K562 (cell line): ENCODE results near the gene SMURF1. TPM values are rescaled to one million over a fixed set of nuclear protein-coding genes. Genes with fewer than 3 reads are reported as not detected.

Experiments used
- ATAC-seq: fragments of 200-7000 bp; cut with Tn5 transposase; 3 replicates; pipeline ENCODE4 v1.9.1; 2020; ENCODE audit warnings: moderate library complexity
- BruUV-seq: library from RNA; stranded (reverse); fragments of 400-500 nt; replicated peaks from 2 replicates; lab custom pipeline; 2021; lab: Mats Ljungman, UMichigan
- CTCF ChIA-PET: fragments of 300-600 bp; formaldehyde crosslinking; extraction: SDS; loops from one replicate; lab custom pipeline; 2021; ENCODE audit warnings: low intra/inter-chr PET ratio; lab: Yijun Ruan, JAX
- POLR2A ChIA-PET: fragments of 300-600, 350-650 bp; sonication (Branson Sonifier 250); formaldehyde crosslinking; extraction: SDS; loops from one replicate; lab custom pipeline; 2021; ENCODE audit warnings: antibody characterized with exemption, inconsistent platforms; lab: Yijun Ruan, JAX
- DNase-seq, 4 experiments: peaks; one replicate each; pipeline versions ENCODE4 v3.0.0 to v3.0.0-alpha.2; 2011 to 2018; ENCODE audit warnings: low spot score in 3 of 4, mixed read lengths in 3 of 4; ENCODE audit errors: extremely low read depth in 1 of 4
- FAIRE-seq: peaks from 2 replicates; lab custom pipeline; 2011; peaks lifted over from hg19 to GRCh38; lab: Jason Lieb, UNC
- H2AFZ ChIP-seq: 2 replicates; pipeline ENCODE4 v1.6.0; 2011; ENCODE audit warnings: low read depth, low read length, control low read depth, inconsistent platforms
- H3K27ac ChIP-seq: fragments of 200-600 bp; 3 replicates; pipeline ENCODE4 v1.8.0; 2011; ENCODE audit warnings: low read depth, mild to moderate bottlenecking, control low read depth, inconsistent platforms, low read length, moderate library complexity, mixed read lengths; ENCODE audit errors: extremely low read depth
- H3K27me3 ChIP-seq, 2 experiments: fragments of 300-600 bp in 1 of 2; 2 replicates in 1 of 2; 3 replicates in 1 of 2; pipeline versions ENCODE4 v1.6.0 to v1.8.0; 2011; ENCODE audit warnings: inconsistent platforms in 2 of 2, low read length in 2 of 2, mild to moderate bottlenecking in 1 of 2, mixed read lengths in 1 of 2, moderate library complexity in 1 of 2; ENCODE audit not compliant: control insufficient read depth in 2 of 2, insufficient read depth in 2 of 2
- H3K36me3 ChIP-seq: fragments of 300-600 bp; 3 replicates; pipeline ENCODE4 v1.8.0; 2011; ENCODE audit warnings: mild to moderate bottlenecking, low read length, inconsistent platforms; ENCODE audit not compliant: control insufficient read depth, insufficient read depth
- H3K4me1 ChIP-seq, 2 experiments: fragments of 200-600 bp in 1 of 2; replicated peaks in 1 of 2; 2 replicates in 1 of 2; 3 replicates in 1 of 2; pipeline versions ENCODE4 v1.5.1 to v1.8.0; 2011; ENCODE audit warnings: inconsistent platforms in 2 of 2, low read length in 2 of 2, mild to moderate bottlenecking in 1 of 2, mixed read lengths in 1 of 2, moderate library complexity in 1 of 2; ENCODE audit not compliant: control insufficient read depth in 2 of 2, insufficient read depth in 2 of 2
- H3K4me2 ChIP-seq: 2 replicates; pipeline ENCODE4 v1.6.1; 2011; ENCODE audit warnings: low read length, control low read depth, inconsistent platforms, mixed read lengths; ENCODE audit not compliant: insufficient read depth
- H3K4me3 ChIP-seq: fragments of 200-600 bp; sonication (generic), shearing (Covaris generic); 2 replicates; pipeline ENCODE4 v1.5.1; 2016; ENCODE audit warnings: control low read depth, inconsistent platforms
- H3K79me2 ChIP-seq: fragments of 200-600 bp; 3 replicates; pipeline ENCODE4 v1.8.0; 2011; ENCODE audit warnings: low read length, inconsistent platforms; ENCODE audit not compliant: control insufficient read depth, insufficient read depth
- H3K9ac ChIP-seq, 2 experiments: 2 replicates each; pipeline versions ENCODE4 v1.6.0 to v1.6.1; 2011; ENCODE audit warnings: low read depth in 2 of 2, low read length in 2 of 2, control low read depth in 1 of 2, inconsistent platforms in 1 of 2, mild to moderate bottlenecking in 1 of 2, mixed read lengths in 1 of 2; ENCODE audit not compliant: insufficient read depth in 1 of 2
- H3K9me1 ChIP-seq: one replicate; pipeline ENCODE4 v1.6.0; 2011; ENCODE audit warnings: inconsistent platforms, mild to moderate bottlenecking, low read length, moderate library complexity; ENCODE audit not compliant: control insufficient read depth, insufficient read depth
- H3K9me3 ChIP-seq: replicated peaks from 2 replicates; pipeline ENCODE4 v1.5.1; 2011; ENCODE audit warnings: low read depth, low read length, inconsistent platforms; ENCODE audit not compliant: control insufficient read depth, insufficient read depth
- H4K20me1 ChIP-seq: replicated peaks from 2 replicates; pipeline ENCODE4 v1.6.1; 2011; ENCODE audit warnings: low read length, inconsistent platforms, mixed read lengths; ENCODE audit not compliant: control insufficient read depth, insufficient read depth
- ARID3A ChIP-seq: IDR thresholded peaks from 2 replicates; pipeline ENCODE4 v1.6.1; 2012; ENCODE audit warnings: low read depth, low read length, improper control_type of control experiment, borderline replicate concordance
- FOXA1 ChIP-seq: fragments of 450-650 bp; IDR thresholded peaks from 2 replicates; pipeline ENCODE4 v1.6.1; 2016; ENCODE audit warnings: mild to moderate bottlenecking, borderline replicate concordance
- MAFF ChIP-seq: IDR thresholded peaks from 2 replicates; pipeline ENCODE4 v1.6.1; 2012; ENCODE audit warnings: low read length, improper control_type of control experiment
- POLR2AphosphoS2 ChIP-seq: IDR thresholded peaks from 2 replicates; pipeline ENCODE4 v1.6.1; 2012; ENCODE audit warnings: low read length, improper control_type of control experiment
- SNAPC5 ChIP-seq: fragments of 250-450 bp; sonication (Bioruptor Pico); IDR thresholded peaks from 2 replicates; pipeline ENCODE4 v1.8.0; 2021; ENCODE audit warnings: moderate library complexity, mild to moderate bottlenecking, inconsistent platforms
- ZKSCAN8 ChIP-seq: fragments of 200-800 bp; sonication (Bioruptor generic); IDR thresholded peaks from 2 replicates; pipeline ENCODE4 v1.6.1; 2016; ENCODE audit warnings: missing genetic modification characterization, missing compliant biosample characterization
- WGBS: fragments of 100-300 bp; shearing (Covaris generic); methylation state at CpG from one replicate; pipeline ENCODE4 v1.1.6; 2016; ENCODE audit warnings: low coverage, mixed read lengths; ENCODE audit not compliant: insufficient coverage; ENCODE audit errors: missing lambda C conversion rate; 5-methylcytosine and 5-hydroxymethylcytosine counted together
- in situ Hi-C: fragments of 300-500 bp; cut with MboI; formaldehyde crosslinking; loops from 4 replicates; pipeline ENCODE4 v1.15.0; 2018; ENCODE audit warnings: inconsistent platforms, mixed read lengths
- intact Hi-C: fragments of 100-400 bp; cut with micrococcal nuclease; formaldehyde crosslinking; loops from 2 replicates; pipeline ENCODE4 v1.14.2; 2022
- polyA plus RNA-seq, 8 experiments: library from polyadenylated mRNA; depleted of rRNA in 4 of 8; stranded (reverse) in 5 of 8; unstranded in 3 of 8; fragments of >200 nt; fragmentation: Nextera tagmentation in 2 of 8; fragmentation: Illumina TruSeq in 1 of 8; extraction: Ambion mirVana in 2 of 8; extraction: Trizol in 1 of 8; gene quantifications; 2 replicates each; pipeline versions ENCODE4 v1.2.1 to v1.2.3, GENCODE V29; 2011 to 2014; ENCODE audit warnings: inconsistent platforms in 1 of 8, missing spikeins in 1 of 8
- total RNA-seq, 7 experiments: library from RNA; depleted of rRNA in 6 of 7; stranded (reverse); fragments of >200 nt in 6 of 7; fragmentation: Illumina TruSeq in 2 of 7; extraction: Trizol in 2 of 7; gene quantifications; 2 replicates each; pipeline versions ENCODE4 v1.2.1 to v1.2.3, GENCODE V29; 2011 to 2021; ENCODE audit warnings: low replicate concordance in 1 of 7

The SMURF1 gene
- total and polyA plus RNA-seq, 9 of the 15 experiments (the other 6 are each of a cell fraction or from before 2014, with no cell fraction given): 1.0 to 20.1 (median 12.6) TPM

- no peaks in the 10 kb centered on the region for H3K9me3 ChIP-seq
- no peak for DNase-seq
- H3K4me1 ChIP-seq: no peaks in the 10 kb centered on the region
- intact Hi-C loops (no loop called here), in situ Hi-C loops (no loop called here)
- no peak for FAIRE-seq
- TF ChIP-seq POLR2AphosphoS2 (peak; percentile 41; the same call in 1 of the 2 replicates), SNAPC5 (CRISPR knock-in tag) (no peak)
- H3K27ac ChIP-seq: no peak overlapping the region
- ChIA-PET POLR2A (interaction anchor here (0.6 to 1.5 kb wide), 2 partner anchors 11 to 29 kb away, joined by 4 to 6 read pairs; no protein-coding TSS in a partner anchor), CTCF (no interaction called here)
- no peak overlapping the region for H3K9ac ChIP-seq
- ATAC-seq: no peak
- H3K79me2 ChIP-seq: no peaks in the 10 kb centered on the region
- BruUV-seq: no TSS peak
- H3K4me3 ChIP-seq: no peak overlapping the region
- H3K9me1 ChIP-seq: no peaks in the 10 kb centered on the region
- 92% methylated on average over 12 of the region's 12 CpGs for WGBS
- no peak overlapping the region for H2AFZ ChIP-seq
- no peaks in the 10 kb centered on the region for H4K20me1 ChIP-seq
- H3K36me3 ChIP-seq: peaks cover 36% of the 10 kb centered on the region
- H3K27me3 ChIP-seq: no peaks in the 10 kb centered on the region
- no peak overlapping the region for H3K4me2 ChIP-seq
These were observed 124.1 kb downstream of the SMURF1 start for GRCh38 chr7:99019523-99020412.

- ATAC-seq (no peak), DNase-seq (no peak), FAIRE-seq (no peak)
- Histone ChIP-seq H3K9ac (no peak overlapping the region), H3K36me3 (peaks cover 68% of the 10 kb centered on the region), H3K4me1 (peaks cover 0 to 6% of the 10 kb centered on the region in 2 experiments; a peak in 1 of 5 replicates), H4K20me1 (no peaks in the 10 kb centered on the region), H3K27ac (no peak overlapping the region), H3K4me2 (no peak overlapping the region), H3K27me3 (no peaks in the 10 kb centered on the region), H2AFZ (no peak overlapping the region), H3K4me3 (no peak overlapping the region), H3K9me1 (no peaks in the 10 kb centered on the region), H3K79me2 (no peaks in the 10 kb centered on the region), H3K9me3 (no peaks in the 10 kb centered on the region)
- in situ Hi-C loops (no loop called here), intact Hi-C loops (no loop called here)
- CTCF ChIA-PET: no interaction called here
- BruUV-seq: no TSS peak
- 92% methylated on average over 8 of the region's 8 CpGs for WGBS
- POLR2A ChIA-PET: interaction anchor here (1.3 to 3.7 kb wide), 2 partner anchors 13 to 17 kb away, joined by 3 to 9 read pairs; no protein-coding TSS in a partner anchor
- TF ChIP-seq ZKSCAN8 (CRISPR knock-in tag): no peak
- no peak for TF ChIP-seq FOXA1
- TF ChIP-seq MAFF: no peak
- TF ChIP-seq ARID3A: no peak
These were observed 127.7 kb downstream of the SMURF1 start for GRCh38 chr7:99016196-99016595.
